Liver (tissue), 9 donors: Measurements from ENCODE around the gene AMOTL1. TPM values are rescaled to one million over a fixed set of nuclear protein-coding genes. Genes with fewer than 3 reads are reported as not detected.

Source experiments
- DNase-seq: peaks from one replicate; pipeline ENCODE4 v3.0.0-alpha.2; 2017; ENCODE audit warnings: low spot score
- H3K27ac ChIP-seq, 2 donors: one replicate each; pipeline ENCODE4 v1.7.0; 2013; ENCODE audit warnings: inconsistent platforms in 2 of 2, low read length in 2 of 2, control low read depth in 1 of 2, low read depth in 1 of 2, mild to moderate bottlenecking in 1 of 2
- H3K27me3 ChIP-seq, 4 donors: one replicate each; pipeline versions ENCODE4 v1.6.1 to v1.7.0; 2013; ENCODE audit warnings: low read length in 3 of 4, inconsistent platforms in 1 of 4, mild to moderate bottlenecking in 1 of 4, moderate library complexity in 1 of 4; ENCODE audit not compliant: control insufficient read depth in 4 of 4, insufficient read depth in 4 of 4
- H3K36me3 ChIP-seq, 4 donors: one replicate each; pipeline versions ENCODE4 v1.6.1 to v1.7.0; 2013; ENCODE audit warnings: low read length in 3 of 4, mild to moderate bottlenecking in 3 of 4, low read depth in 1 of 4, moderate library complexity in 1 of 4; ENCODE audit not compliant: control insufficient read depth in 4 of 4, insufficient read depth in 3 of 4
- H3K4me1 ChIP-seq, 4 donors: one replicate each; pipeline versions ENCODE4 v1.6.1 to v1.7.0; 2013; ENCODE audit warnings: low read length in 3 of 4, mild to moderate bottlenecking in 3 of 4, moderate library complexity in 1 of 4; ENCODE audit not compliant: control insufficient read depth in 4 of 4, insufficient read depth in 4 of 4
- H3K4me3 ChIP-seq, 3 donors: one replicate each; pipeline versions ENCODE4 v1.6.1 to v1.7.0; 2013; ENCODE audit warnings: low read length in 3 of 3, control low read depth in 1 of 3, low read depth in 1 of 3, mild to moderate bottlenecking in 1 of 3
- H3K9ac ChIP-seq, 2 donors: one replicate each; pipeline ENCODE4 v1.7.0; 2013; ENCODE audit warnings: low read length in 2 of 2, mild to moderate bottlenecking in 2 of 2, moderate library complexity in 2 of 2, control low read depth in 1 of 2, low read depth in 1 of 2
- H3K9me3 ChIP-seq, 4 donors: one replicate each; pipeline versions ENCODE4 v1.6.1 to v1.7.0; 2013; ENCODE audit warnings: low read length in 3 of 4; ENCODE audit not compliant: control insufficient read depth in 4 of 4
- ATF3 ChIP-seq: IDR thresholded peaks from 2 replicates; pipeline ENCODE4 v1.6.1; 2016; ENCODE audit warnings: antibody characterized with exemption
- CTCF ChIP-seq: fragments of 150-350 bp; IDR thresholded peaks from 2 replicates; pipeline ENCODE4 v1.5.1; 2017; ENCODE audit warnings: improper control_type of control experiment, low read depth, low read length; ENCODE audit not compliant: missing input control
- EGR1 ChIP-seq, 2 donors: IDR thresholded peaks; 2 replicates each; pipeline ENCODE4 v1.6.1; 2016 to 2018; ENCODE audit warnings: antibody characterized with exemption in 2 of 2, low read depth in 2 of 2
- FOXA1 ChIP-seq: IDR thresholded peaks from 2 replicates; pipeline ENCODE4 v1.6.1; 2016; ENCODE audit warnings: antibody characterized with exemption
- FOXA2 ChIP-seq: IDR thresholded peaks from 2 replicates; pipeline ENCODE4 v1.6.1; 2016; ENCODE audit warnings: antibody characterized with exemption
- GABPA ChIP-seq, 2 donors: IDR thresholded peaks in 1 of 2; conservative IDR thresholded peaks in 1 of 2; 2 replicates each; pipeline ENCODE4 v1.6.1; 2016; ENCODE audit warnings: antibody characterized with exemption in 2 of 2, mild to moderate bottlenecking in 1 of 2, moderate library complexity in 1 of 2
- HNF4A ChIP-seq, 2 donors: conservative IDR thresholded peaks; 2 replicates each; pipeline ENCODE4 v1.6.1; 2016; ENCODE audit warnings: antibody characterized with exemption in 2 of 2, mild to moderate bottlenecking in 2 of 2
- HNF4G ChIP-seq: IDR thresholded peaks from 2 replicates; pipeline ENCODE4 v1.6.1; 2016; ENCODE audit warnings: antibody characterized with exemption
- JUND ChIP-seq, 2 donors: IDR thresholded peaks; 2 replicates each; pipeline ENCODE4 v1.6.1; 2016; ENCODE audit warnings: antibody characterized with exemption in 2 of 2
- MAX ChIP-seq: IDR thresholded peaks from 2 replicates; pipeline ENCODE4 v1.6.1; 2016; ENCODE audit warnings: antibody characterized with exemption
- NR2F2 ChIP-seq: IDR thresholded peaks from 2 replicates; pipeline ENCODE4 v1.6.1; 2016; ENCODE audit warnings: antibody characterized with exemption
- RAD21 ChIP-seq, 2 donors: IDR thresholded peaks; 2 replicates each; pipeline ENCODE4 v1.6.1; 2016; ENCODE audit warnings: antibody characterized with exemption in 2 of 2, mild to moderate bottlenecking in 2 of 2
- REST ChIP-seq: IDR thresholded peaks from 2 replicates; pipeline ENCODE4 v1.6.1; 2016; ENCODE audit warnings: antibody characterized with exemption, mild to moderate bottlenecking
- RXRA ChIP-seq, 2 donors: IDR thresholded peaks; 2 replicates each; pipeline ENCODE4 v1.6.1; 2017 to 2018; ENCODE audit warnings: antibody characterized with exemption in 2 of 2, mild to moderate bottlenecking in 1 of 2
- SP1 ChIP-seq: IDR thresholded peaks from 2 replicates; pipeline ENCODE4 v1.6.1; 2018; ENCODE audit warnings: antibody characterized with exemption, mild to moderate bottlenecking
- TAF1 ChIP-seq: conservative IDR thresholded peaks from 2 replicates; pipeline ENCODE4 v1.6.1; 2016; ENCODE audit warnings: antibody characterized with exemption, mild to moderate bottlenecking
- YY1 ChIP-seq: IDR thresholded peaks from 2 replicates; pipeline ENCODE4 v1.6.1; 2016; ENCODE audit warnings: antibody characterized with exemption, mild to moderate bottlenecking
- ZBTB33 ChIP-seq: IDR thresholded peaks from 2 replicates; pipeline ENCODE4 v1.6.1; 2016; ENCODE audit warnings: antibody characterized with exemption
- WGBS: extraction: QIAGEN DNeasy Blood & Tissue Kit; methylation state at CpG from one replicate; pipeline ENCODE4 v1.1.7; 2013; 5-methylcytosine and 5-hydroxymethylcytosine counted together
- polyA plus RNA-seq, 2 donors: library from polyadenylated mRNA; stranded (reverse) in 1 of 2; unstranded in 1 of 2; fragments of 200-250 nt in 1 of 2; fragments of >200 nt in 1 of 2; fragmentation: Nextera tagmentation in 1 of 2; extraction: Ambion mirVana in 1 of 2; gene quantifications; one replicate each; pipeline versions ENCODE4 v1.2.1 to v1.2.3, GENCODE V29; 2013 to 2015
- total RNA-seq, 2 donors: library from RNA; depleted of rRNA; stranded (reverse); fragments of >200 nt; gene quantifications; one replicate each; pipeline ENCODE4 v1.2.3, GENCODE V29; 2014
- donor health status: healthy.
- donor health status: healthy.
- donor health status: healthy.
- donor health status: healthy.
- donor health status: healthy.

AMOTL1 gene
- total and polyA plus RNA-seq, 4 donors: 2.2 to 29.5 (median 7.2) TPM

GRCh38 chr11:94751218-94751609 is 16.9 kb upstream of the AMOTL1 start:
- no peak overlapping the region for H3K4me3 ChIP-seq
- H3K9ac ChIP-seq: no peak overlapping the region
- no peaks in the 10 kb centered on the region for H3K36me3 ChIP-seq
- H3K4me1 ChIP-seq: no peaks in the 10 kb centered on the region
- no peak for DNase-seq
- H3K27ac ChIP-seq: no peak overlapping the region
- TF ChIP-seq JUND (IDR thresholded peaks at IDR 0.05) (no peak), SP1 (no peak), TAF1 (no peak), MAX (no peak), FOXA1 (no peak), RXRA (IDR thresholded peaks at IDR 0.05) (no peak)
- no peaks in the 10 kb centered on the region for H3K9me3 ChIP-seq
- no peaks in the 10 kb centered on the region for H3K27me3 ChIP-seq
- 83% methylated on average over 5 of the region's 5 CpGs for WGBS

- no peaks in the 10 kb centered on the region for H3K9me3 ChIP-seq
- DNase-seq: no peak
- no peak overlapping the region for H3K4me3 ChIP-seq
- no peak overlapping the region for H3K9ac ChIP-seq
- H3K4me1 ChIP-seq: no peaks in the 10 kb centered on the region
- TF ChIP-seq HNF4A (conservative IDR thresholded peaks at IDR 0.05) (no peak), FOXA2 (no peak), ATF3 (no peak), GABPA (IDR thresholded peaks at IDR 0.05 in 1 of 2, conservative IDR thresholded peaks at IDR 0.05 in 1 of 2) (no peak), ZBTB33 (no peak), YY1 (no peak), JUND (IDR thresholded peaks at IDR 0.05) (no peak), SP1 (no peak), FOXA1 (no peak), RAD21 (IDR thresholded peaks at IDR 0.05) (no peak), NR2F2 (no peak), MAX (no peak), RXRA (IDR thresholded peaks at IDR 0.05) (no peak), REST (no peak), HNF4G (no peak), TAF1 (no peak), EGR1 (IDR thresholded peaks at IDR 0.05; ENCODE audit: low read depth in 2 of 2) (no peak), CTCF (no peak)
- 90% methylated on average over 5 of the region's 5 CpGs for WGBS
- H3K27me3 ChIP-seq: no peaks in the 10 kb centered on the region
- no peak overlapping the region for H3K27ac ChIP-seq
- no peaks in the 10 kb centered on the region for H3K36me3 ChIP-seq
These were observed 16.4 kb upstream of the AMOTL1 start for GRCh38 chr11:94751786-94752185.
